ENCODE results near the gene GPATCH1. TPM values are rescaled to one million over a fixed set of nuclear protein-coding genes. Genes with fewer than 3 reads are reported as not detected.

Gene GPATCH1
- total RNA-seq, 1 donor from 2014 or later, result 6.4 TPM

- no peak for DNase-seq
Measured at GRCh38 chr19:33063356-33063752, 17.6 kb upstream of the GPATCH1 start.

- DNase-seq, result no peak
Measured at GRCh38 chr19:33063753-33064457, 17.1 kb upstream of the GPATCH1 start.

GRCh38 chr19:33064458-33064791 lies 16.6 kb upstream of the GPATCH1 start:
- no peak for DNase-seq

- no peak for DNase-seq
Measured at GRCh38 chr19:33064792-33065550, 16.0 kb upstream of the GPATCH1 start, which contains the start of gene RHPN2. Gene RHPN2 (minus strand): TSS chr19:33064888. CDS start chr19:33064852, 36 bp downstream.

GRCh38 chr19:33066543-33066942 lies 14.4 kb upstream of the GPATCH1 start:
- no peak for DNase-seq

GRCh38 chr19:33067121-33067520 lies 13.9 kb upstream of the GPATCH1 start:
- no peak for DNase-seq

GRCh38 chr19:33071887-33072286 lies 9.1 kb upstream of the GPATCH1 start:
- no peak for DNase-seq

GRCh38 chr19:33075519-33075918 lies 5.5 kb upstream of the GPATCH1 start:
- DNase-seq, result no peak

- no peak for DNase-seq
Measured at GRCh38 chr19:33085570-33086128, 4.7 kb downstream of the GPATCH1 start.

GRCh38 chr19:33086955-33087354 lies 6.0 kb downstream of the GPATCH1 start:
- no peak for DNase-seq

GRCh38 chr19:33089010-33089409 lies 8.0 kb downstream of the GPATCH1 start:
- DNase-seq, result no peak

GRCh38 chr19:33090179-33090578 lies 9.2 kb downstream of the GPATCH1 start:
- no peak for DNase-seq

- no peak for DNase-seq
Measured at GRCh38 chr19:33093420-33094210, 12.6 kb downstream of the GPATCH1 start.

- no peak for DNase-seq
Measured at GRCh38 chr19:33094436-33095067, 13.6 kb downstream of the GPATCH1 start.

GRCh38 chr19:33096005-33096404 lies 15.0 kb downstream of the GPATCH1 start:
- no peak for DNase-seq

GRCh38 chr19:33098055-33098534 lies 17.1 kb downstream of the GPATCH1 start:
- DNase-seq, result no peak

- DNase-seq, result no peak
Measured at GRCh38 chr19:33100894-33101644, 20.1 kb downstream of the GPATCH1 start.

GRCh38 chr19:33102893-33103292 lies 21.9 kb downstream of the GPATCH1 start:
- no peak for DNase-seq

- DNase-seq, result no peak
Measured at GRCh38 chr19:33108161-33108560, 27.2 kb downstream of the GPATCH1 start.

GRCh38 chr19:33110137-33110910 lies 29.3 kb downstream of the GPATCH1 start:
- no peak for DNase-seq
